IPS-NIHi7 (cell line): ENCODE measurements around the gene PAFAH1B1.
"Not testable (repeated sequence)": the region's sequence is repeated elsewhere in the genome, so short reads cannot be mapped to it uniquely, and the experiment has no call there.

Experiments
- DNase-seq: peaks from one replicate; pipeline ENCODE4 v3.0.0; 2012; ENCODE audit warnings: mixed read lengths; ENCODE audit errors: extremely low spot score

The PAFAH1B1 gene

GRCh38 chr17:2594722-2595599, 1.5 kb downstream of the PAFAH1B1 start:
- DNase-seq = no peak

- no peak for DNase-seq
Measured at GRCh38 chr17:2595716-2596115, 2.3 kb downstream of the PAFAH1B1 start.

GRCh38 chr17:2598166-2598565, 4.7 kb downstream of the PAFAH1B1 start:
- DNase-seq = no peak

- no peak for DNase-seq
Measured at GRCh38 chr17:2602597-2603017, 9.2 kb downstream of the PAFAH1B1 start.

- DNase-seq = no peak
Measured at GRCh38 chr17:2608350-2608913, 15.0 kb downstream of the PAFAH1B1 start.

GRCh38 chr17:2609091-2609490, 15.6 kb downstream of the PAFAH1B1 start:
- no peak for DNase-seq

- no peak for DNase-seq
Measured at GRCh38 chr17:2610195-2611175, 17.0 kb downstream of the PAFAH1B1 start.

- DNase-seq = no peak
Measured at GRCh38 chr17:2611627-2612026, 18.2 kb downstream of the PAFAH1B1 start.

GRCh38 chr17:2612630-2613029, 19.2 kb downstream of the PAFAH1B1 start:
- no peak for DNase-seq

GRCh38 chr17:2613089-2613808, 19.8 kb downstream of the PAFAH1B1 start:
- no peak for DNase-seq

- DNase-seq = no peak
Measured at GRCh38 chr17:2615882-2616281, 22.4 kb downstream of the PAFAH1B1 start.

GRCh38 chr17:2621241-2621640, 27.8 kb downstream of the PAFAH1B1 start:
- DNase-seq = no peak

GRCh38 chr17:2621951-2622405, 28.5 kb downstream of the PAFAH1B1 start:
- DNase-seq = not testable (repeated sequence)

GRCh38 chr17:2622721-2623301, 29.4 kb downstream of the PAFAH1B1 start:
- not testable (repeated sequence) for DNase-seq

- no peak for DNase-seq
Measured at GRCh38 chr17:2624292-2624731, 30.9 kb downstream of the PAFAH1B1 start.

- DNase-seq = not testable (repeated sequence)
Measured at GRCh38 chr17:2626626-2627219, 33.3 kb downstream of the PAFAH1B1 start.

GRCh38 chr17:2628922-2629321, 35.5 kb downstream of the PAFAH1B1 start:
- DNase-seq = not testable (repeated sequence)

GRCh38 chr17:2631211-2631610, 37.8 kb downstream of the PAFAH1B1 start:
- DNase-seq = peak; percentile 10

GRCh38 chr17:2634361-2634960, 41.0 kb downstream of the PAFAH1B1 start:
- DNase-seq = peak; percentile 22

GRCh38 chr17:2635241-2635640, 41.8 kb downstream of the PAFAH1B1 start:
- DNase-seq = no peak
